K562 (cell line): ENCODE data around the gene LRRTM2. TPM values are rescaled to one million over a fixed set of nuclear protein-coding genes. Genes with fewer than 3 reads are reported as not detected.

Source experiments
- CHD2 ChIP-seq: IDR thresholded peaks from 2 replicates; pipeline ENCODE4 v1.6.1; 2011; ENCODE audit warnings: low read depth, low read length
- ELK1 ChIP-seq: sonication (generic); formaldehyde crosslinking; IDR thresholded peaks from 2 replicates; pipeline ENCODE4 v1.8.1; 2022; ENCODE audit warnings: missing genetic modification reagents
- FOS ChIP-seq: IDR thresholded peaks from 3 replicates; pipeline ENCODE4 v1.6.1; 2011; ENCODE audit not compliant: insufficient read length; ENCODE audit errors: extremely low read depth
- FOXP4 ChIP-seq: sonication (generic); formaldehyde crosslinking; IDR thresholded peaks from 2 replicates; pipeline ENCODE4 v1.8.0; 2022; ENCODE audit warnings: mild to moderate bottlenecking, missing genetic modification reagents, borderline replicate concordance
- NR1H2 ChIP-seq: sonication (generic); formaldehyde crosslinking; IDR thresholded peaks from 2 replicates; pipeline ENCODE4 v1.4.0; 2020; ENCODE audit warnings: mild to moderate bottlenecking, missing genetic modification reagents
- PHF20 ChIP-seq: fragments of 450-650 bp; IDR thresholded peaks from 2 replicates; pipeline ENCODE4 v1.6.1; 2018; ENCODE audit not compliant: partially characterized antibody
- PKNOX1 ChIP-seq: fragments of 450-650 bp; IDR thresholded peaks from 2 replicates; pipeline ENCODE4 v1.6.1; 2016
- POLR2G ChIP-seq: fragments of 200-400 bp; formaldehyde crosslinking; IDR thresholded peaks from 2 replicates; pipeline ENCODE4 v1.6.1; 2017; ENCODE audit warnings: low read depth, mild to moderate bottlenecking, antibody characterized with exemption, low read length, moderate library complexity
- SMARCA4 ChIP-seq: fragments of 450-650 bp; IDR thresholded peaks from 2 replicates; pipeline ENCODE4 v1.6.1; 2016
- TBL1XR1 ChIP-seq, 2 experiments: IDR thresholded peaks; 2 replicates each; pipeline ENCODE4 v1.6.1; 2012; ENCODE audit warnings: improper control_type of control experiment in 2 of 2, low read length in 2 of 2, mild to moderate bottlenecking in 1 of 2
- TCF3 ChIP-seq: sonication (generic); formaldehyde crosslinking; IDR thresholded peaks from 2 replicates; pipeline ENCODE4 v1.4.0; 2020; ENCODE audit warnings: mild to moderate bottlenecking, missing genetic modification reagents
- THRB ChIP-seq: fragments of 450-650 bp; formaldehyde crosslinking; conservative IDR thresholded peaks from 2 replicates; pipeline ENCODE4 v1.4.0; 2022; ENCODE audit warnings: mild to moderate bottlenecking, missing genetic modification characterization
- ZBTB9 ChIP-seq: fragments of 450-650 bp; formaldehyde crosslinking; IDR thresholded peaks from 2 replicates; pipeline ENCODE4 v1.4.0; 2020; ENCODE audit warnings: mild to moderate bottlenecking, moderate library complexity
- ZNF311 ChIP-seq: fragments of 250-450 bp; sonication (Bioruptor Pico); IDR thresholded peaks from 2 replicates; pipeline ENCODE4 v1.4.0; 2020; ENCODE audit warnings: mild to moderate bottlenecking, moderate library complexity
- ZNF717 ChIP-seq: fragments of 250-450 bp; sonication (Bioruptor Pico); IDR thresholded peaks from 2 replicates; pipeline ENCODE4 v1.5.0; 2021
- polyA plus RNA-seq, 8 experiments: library from polyadenylated mRNA; depleted of rRNA in 4 of 8; stranded (reverse) in 5 of 8; unstranded in 3 of 8; fragments of >200 nt; fragmentation: Nextera tagmentation in 2 of 8; fragmentation: Illumina TruSeq in 1 of 8; extraction: Ambion mirVana in 2 of 8; extraction: Trizol in 1 of 8; gene quantifications; 2 replicates each; pipeline versions ENCODE4 v1.2.1 to v1.2.3, GENCODE V29; 2011 to 2014; ENCODE audit warnings: inconsistent platforms in 1 of 8, missing spikeins in 1 of 8
- total RNA-seq, 7 experiments: library from RNA; depleted of rRNA in 6 of 7; stranded (reverse); fragments of >200 nt in 6 of 7; fragmentation: Illumina TruSeq in 2 of 7; extraction: Trizol in 2 of 7; gene quantifications; 2 replicates each; pipeline versions ENCODE4 v1.2.1 to v1.2.3, GENCODE V29; 2011 to 2021; ENCODE audit warnings: low replicate concordance in 1 of 7
- TF ChIP-seq, protein P1 (sequence below): conservative IDR thresholded peaks from 2 replicates; pipeline ENCODE4 v1.6.1; 2011; ENCODE audit warnings: low read depth, mild to moderate bottlenecking, low read length; ENCODE audit not compliant: control insufficient read depth
- TF ChIP-seq, protein P2 (sequence below): fragments of 450-650 bp; IDR thresholded peaks from 2 replicates; pipeline ENCODE4 v1.7.1; 2018; ENCODE audit warnings: mild to moderate bottlenecking, low read depth; ENCODE audit not compliant: partially characterized antibody

The LRRTM2 gene
- total and polyA plus RNA-seq, 9 of the 15 experiments (the other 6 are each of a cell fraction or from before 2014, with no cell fraction given): under 0.01 to 0.07 (median 0.03) TPM; not detected in 4

DNA sequence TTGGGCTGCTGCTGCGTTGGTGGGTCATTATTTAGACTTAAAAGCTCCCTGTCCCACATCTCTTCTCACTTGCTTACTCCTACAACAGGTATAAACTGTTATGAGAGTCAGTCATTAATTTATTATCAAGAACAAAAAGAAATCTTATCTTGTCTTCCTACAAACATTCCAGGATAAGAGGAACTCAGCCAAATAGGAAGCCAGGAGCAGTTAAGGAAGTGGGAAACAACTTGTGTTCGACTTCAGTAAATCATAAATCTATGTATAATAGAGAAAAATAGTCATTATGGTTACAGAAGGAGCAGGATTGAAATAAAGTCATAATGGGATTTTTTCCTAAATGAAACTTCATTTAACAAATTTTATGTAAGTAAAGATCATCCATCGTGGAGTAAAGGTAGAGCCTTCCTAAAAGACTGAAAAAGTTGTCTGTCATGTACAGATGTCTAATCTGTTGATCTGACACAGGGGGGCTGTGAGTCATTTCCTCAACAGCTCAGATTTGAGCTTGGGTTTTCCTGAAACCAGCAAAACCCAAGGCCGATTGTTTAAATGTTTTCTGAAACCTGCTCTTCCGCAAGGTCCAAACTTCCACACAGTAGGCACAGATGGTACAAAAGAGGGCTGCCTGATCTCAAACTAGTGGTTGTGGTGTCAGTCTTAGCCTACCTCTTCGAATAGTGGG is 25.3 kb upstream of the LRRTM2 start (continued):
- TF ChIP-seq POLR2G (no peak), FOXP4 (CRISPR knock-in tag) (no peak), PKNOX1 (0 out of 2 replicates have a peak, but pooled peaks have one; percentile 28), THRB (no peak), PHF20 (no peak), NR1H2 (CRISPR knock-in tag) (no peak), ZBTB9 (CRISPR knock-in tag) (no peak), ZNF717 (CRISPR knock-in tag) (no peak), TBL1XR1 (IDR thresholded peaks at IDR 0.05; ENCODE audit: low read length in 2 of 2) (no peak), TCF3 (CRISPR knock-in tag) (no peak), CHD2 (no peak), ZNF311 (no peak), FOS (peak; percentile 18), ELK1 (CRISPR knock-in tag) (no peak), SMARCA4 (peak; percentile 68; the same call in 1 of the 2 replicates)
- TF ChIP-seq, protein P1, sequence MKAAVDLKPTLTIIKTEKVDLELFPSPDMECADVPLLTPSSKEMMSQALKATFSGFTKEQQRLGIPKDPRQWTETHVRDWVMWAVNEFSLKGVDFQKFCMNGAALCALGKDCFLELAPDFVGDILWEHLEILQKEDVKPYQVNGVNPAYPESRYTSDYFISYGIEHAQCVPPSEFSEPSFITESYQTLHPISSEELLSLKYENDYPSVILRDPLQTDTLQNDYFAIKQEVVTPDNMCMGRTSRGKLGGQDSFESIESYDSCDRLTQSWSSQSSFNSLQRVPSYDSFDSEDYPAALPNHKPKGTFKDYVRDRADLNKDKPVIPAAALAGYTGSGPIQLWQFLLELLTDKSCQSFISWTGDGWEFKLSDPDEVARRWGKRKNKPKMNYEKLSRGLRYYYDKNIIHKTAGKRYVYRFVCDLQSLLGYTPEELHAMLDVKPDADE: no peak
- TF ChIP-seq, protein P2, sequence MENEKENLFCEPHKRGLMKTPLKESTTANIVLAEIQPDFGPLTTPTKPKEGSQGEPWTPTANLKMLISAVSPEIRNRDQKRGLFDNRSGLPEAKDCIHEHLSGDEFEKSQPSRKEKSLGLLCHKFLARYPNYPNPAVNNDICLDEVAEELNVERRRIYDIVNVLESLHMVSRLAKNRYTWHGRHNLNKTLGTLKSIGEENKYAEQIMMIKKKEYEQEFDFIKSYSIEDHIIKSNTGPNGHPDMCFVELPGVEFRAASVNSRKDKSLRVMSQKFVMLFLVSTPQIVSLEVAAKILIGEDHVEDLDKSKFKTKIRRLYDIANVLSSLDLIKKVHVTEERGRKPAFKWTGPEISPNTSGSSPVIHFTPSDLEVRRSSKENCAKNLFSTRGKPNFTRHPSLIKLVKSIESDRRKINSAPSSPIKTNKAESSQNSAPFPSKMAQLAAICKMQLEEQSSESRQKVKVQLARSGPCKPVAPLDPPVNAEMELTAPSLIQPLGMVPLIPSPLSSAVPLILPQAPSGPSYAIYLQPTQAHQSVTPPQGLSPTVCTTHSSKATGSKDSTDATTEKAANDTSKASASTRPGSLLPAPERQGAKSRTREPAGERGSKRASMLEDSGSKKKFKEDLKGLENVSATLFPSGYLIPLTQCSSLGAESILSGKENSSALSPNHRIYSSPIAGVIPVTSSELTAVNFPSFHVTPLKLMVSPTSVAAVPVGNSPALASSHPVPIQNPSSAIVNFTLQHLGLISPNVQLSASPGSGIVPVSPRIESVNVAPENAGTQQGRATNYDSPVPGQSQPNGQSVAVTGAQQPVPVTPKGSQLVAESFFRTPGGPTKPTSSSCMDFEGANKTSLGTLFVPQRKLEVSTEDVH: no peak
